Measurements from ENCODE around the gene WDR20.
"Not testable (repeated sequence)": the region's sequence is repeated elsewhere in the genome, so short reads cannot be mapped to it uniquely, and the experiment has no call there.

WDR20 gene

DNA sequence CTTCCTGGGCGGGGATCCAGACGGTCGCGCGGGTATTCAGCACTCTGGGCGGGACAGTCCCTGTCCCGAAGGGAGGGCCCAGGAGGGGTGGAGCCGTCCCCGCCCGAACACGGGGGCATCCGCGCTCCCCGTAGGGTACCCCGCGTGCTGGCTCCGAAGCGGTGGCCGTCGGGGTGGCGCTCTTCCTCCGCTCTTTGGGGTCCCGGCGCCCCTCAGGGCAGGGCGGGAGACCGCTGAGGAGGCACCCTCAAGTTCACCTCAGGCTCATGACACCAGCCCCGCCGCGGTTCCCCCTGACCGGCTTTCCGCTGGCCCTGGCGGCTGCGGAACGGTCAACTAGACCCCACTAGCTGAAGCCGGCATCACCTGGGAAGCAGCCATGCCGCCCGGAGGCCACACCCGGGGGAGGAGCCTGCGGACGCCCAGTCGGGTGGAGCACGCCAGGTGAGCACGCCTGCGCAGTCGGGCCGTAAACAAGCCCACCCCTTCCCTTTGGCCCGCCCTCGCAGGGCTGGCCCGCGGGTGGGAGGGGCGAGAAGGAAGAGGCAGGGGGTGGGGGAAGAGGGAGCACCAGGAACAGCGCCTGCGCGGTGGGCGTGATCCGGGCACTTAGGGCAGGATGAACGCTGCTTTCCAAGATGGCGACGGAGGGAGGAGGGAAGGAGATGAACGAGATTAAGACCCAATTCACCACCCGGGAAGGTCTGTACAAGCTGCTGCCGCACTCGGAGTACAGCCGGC is at the start of gene WDR20:
TSS of gene WDR20 (plus strand) at position 612 of the 741 bp plus-strand sequence. CDS start at position 639, 27 bp downstream.
- peak; percentile 92 for DNase-seq (ENCODE audit: low read depth)

GRCh38 chr14:102090713-102091112 is 49.0 kb upstream of the WDR20 start:
- no peak for DNase-seq (ENCODE audit: low read depth)

DNA sequence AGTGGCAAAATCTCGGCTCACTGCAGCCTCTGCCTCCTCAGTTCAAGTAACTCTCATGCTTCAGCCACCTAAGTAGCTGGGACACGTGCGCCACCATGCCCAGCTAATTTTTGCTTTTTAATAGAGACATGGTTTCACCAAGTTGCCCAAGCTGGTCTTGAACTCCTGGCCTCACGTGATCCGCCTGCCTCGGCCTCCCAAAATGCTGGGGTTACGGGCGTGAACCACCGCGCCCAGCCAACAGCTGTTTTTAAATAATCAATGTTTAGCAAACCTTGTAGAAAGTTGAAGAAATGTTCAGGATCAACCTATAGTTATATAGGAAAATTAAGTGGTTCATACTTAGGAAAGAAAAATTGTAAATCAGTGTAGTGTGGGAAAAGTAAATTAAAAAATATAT is 46.9 kb upstream of the WDR20 start:
- DNase-seq (ENCODE audit: low read depth), result no peak

- DNase-seq (ENCODE audit: low read depth), result no peak
Measured at GRCh38 chr14:102094101-102094500, 45.6 kb upstream of the WDR20 start.

GRCh38 chr14:102095231-102095870 is 44.3 kb upstream of the WDR20 start:
- no peak for DNase-seq (ENCODE audit: low read depth)

GRCh38 chr14:102095871-102096568 is 43.7 kb upstream of the WDR20 start:
- DNase-seq (ENCODE audit: low read depth), result no peak

- no peak for DNase-seq (ENCODE audit: low read depth)
Measured at GRCh38 chr14:102096569-102097188, 43.0 kb upstream of the WDR20 start.

DNA sequence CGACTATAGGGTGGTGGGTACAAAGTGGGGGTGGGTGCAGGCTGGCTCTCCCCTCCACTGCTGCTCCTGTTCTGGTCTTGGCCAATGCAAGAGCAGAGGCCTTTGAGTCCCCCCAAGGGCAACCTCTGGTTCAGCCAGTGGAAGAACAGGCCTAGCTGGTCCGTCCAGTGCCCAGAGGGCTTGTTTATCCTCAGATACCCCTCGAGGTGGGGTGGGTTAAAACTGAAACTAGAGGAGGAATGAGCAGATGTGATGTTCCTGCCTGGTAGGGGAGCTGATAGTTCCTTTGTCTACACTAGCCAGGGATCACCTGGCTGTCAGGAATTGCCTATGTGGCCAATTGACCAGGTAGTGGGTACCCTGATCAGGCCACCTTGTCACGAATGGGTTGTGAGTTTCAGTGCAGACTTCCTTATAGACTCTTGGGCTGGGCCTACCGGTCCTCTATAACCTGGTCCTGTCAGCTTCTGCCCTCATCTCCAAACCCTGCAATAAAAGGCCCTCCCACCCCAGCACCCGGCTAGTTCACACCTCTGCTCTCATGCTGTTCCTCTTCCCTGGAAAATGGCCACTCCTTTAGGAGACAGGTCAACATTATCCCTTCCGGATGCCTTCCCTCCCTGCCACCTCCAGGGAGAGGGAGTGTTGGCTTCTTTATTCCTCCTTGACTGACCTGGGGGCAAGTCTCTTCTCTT is 42.1 kb upstream of the WDR20 start:
- DNase-seq (ENCODE audit: low read depth), result no peak

DNA sequence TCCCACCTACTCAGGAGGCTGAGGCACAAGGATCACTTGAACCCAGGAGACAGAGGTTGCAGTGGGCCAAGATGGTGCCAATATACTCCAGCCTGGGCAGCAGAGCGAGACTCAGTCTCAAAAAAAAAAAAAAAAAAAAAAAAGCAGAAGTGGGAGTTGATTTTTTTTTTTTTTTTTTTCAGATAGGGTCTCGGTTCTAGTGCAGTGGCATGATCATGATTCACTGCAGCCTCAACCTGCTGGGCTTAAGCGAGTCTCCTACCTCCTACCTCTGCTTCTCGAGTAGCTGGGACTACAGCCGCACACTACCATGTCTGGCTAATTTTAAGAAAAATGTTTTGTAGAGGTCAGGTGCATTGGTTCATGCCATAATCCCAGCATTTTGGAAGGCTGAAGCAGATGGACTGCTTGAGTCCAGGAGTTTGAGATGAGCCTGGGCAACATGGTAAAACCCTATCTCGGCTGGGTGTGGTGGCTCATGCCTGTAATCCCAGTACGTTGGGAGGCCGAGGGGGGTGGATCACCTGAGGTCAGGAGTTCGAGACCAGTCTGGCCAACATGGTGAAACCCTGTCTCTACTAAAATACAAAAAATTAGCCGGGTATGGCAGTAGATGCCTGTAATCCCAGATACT is 36.5 kb upstream of the WDR20 start:
- DNase-seq (ENCODE audit: low read depth), result no peak

- no peak for DNase-seq (ENCODE audit: low read depth)
Measured at GRCh38 chr14:102105369-102105768, 34.3 kb upstream of the WDR20 start.

DNA sequence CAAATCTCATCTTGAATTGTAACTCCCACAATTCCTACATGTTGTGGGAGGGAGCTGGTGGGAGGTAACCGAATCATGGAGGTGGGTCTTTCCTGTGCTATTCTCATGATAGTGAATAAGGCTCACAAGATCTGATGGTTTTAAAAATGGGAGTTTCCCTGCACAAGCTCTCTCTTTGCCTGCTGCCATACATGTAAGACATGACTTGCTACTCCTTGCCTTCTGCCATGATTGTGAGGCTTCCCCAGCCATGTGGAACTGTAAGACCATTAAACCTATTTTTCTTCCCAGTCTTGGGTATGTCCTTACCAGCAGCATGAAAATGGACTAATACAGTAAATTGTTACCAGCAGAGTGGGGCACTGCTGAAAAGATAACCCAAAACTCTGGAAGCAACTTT is 30.4 kb upstream of the WDR20 start:
- DNase-seq (ENCODE audit: low read depth), result not testable (repeated sequence)

DNA sequence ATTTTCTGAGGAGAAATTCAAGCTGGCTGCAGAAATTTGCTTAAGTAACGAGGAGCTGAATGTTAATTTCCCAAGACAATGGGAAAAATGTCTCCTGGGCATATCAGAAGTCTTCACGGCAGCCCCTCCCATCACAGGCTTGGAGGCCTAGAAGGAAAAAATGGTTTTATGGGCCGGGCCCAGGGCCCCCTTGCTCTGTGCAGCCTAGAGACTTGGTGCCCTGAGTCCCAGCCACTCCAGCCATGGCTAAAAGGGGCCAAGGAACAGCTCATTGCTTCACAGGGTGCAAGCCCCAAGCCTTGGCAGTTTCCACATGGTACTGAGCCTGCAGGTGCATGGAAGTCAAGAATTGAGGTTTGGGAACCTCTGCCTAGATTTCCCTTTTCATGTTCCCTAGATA is 28.6 kb upstream of the WDR20 start:
- DNase-seq (ENCODE audit: low read depth), result no peak

GRCh38 chr14:102116361-102117180 is 23.1 kb upstream of the WDR20 start:
- DNase-seq (ENCODE audit: low read depth), result no peak

DNA sequence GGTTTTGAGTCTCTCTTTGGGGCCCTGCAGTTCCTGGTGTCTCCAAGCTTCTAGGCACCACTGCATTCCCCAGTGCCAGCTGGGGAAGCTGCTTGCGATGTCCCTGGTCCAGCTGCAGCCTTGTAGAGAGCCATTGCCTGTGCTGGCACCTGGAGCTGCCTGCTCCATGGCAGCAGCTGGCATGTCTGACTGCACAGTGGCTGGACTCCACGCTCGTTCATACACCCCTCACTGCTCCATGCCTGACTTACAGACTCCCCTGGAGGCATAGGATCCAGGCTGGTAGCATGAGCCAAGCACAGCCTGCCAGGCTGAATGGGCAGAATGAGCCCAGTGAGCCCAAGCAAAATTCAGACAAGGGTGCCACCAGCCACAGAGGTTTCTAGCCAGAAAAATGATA is 21.8 kb upstream of the WDR20 start:
- DNase-seq (ENCODE audit: low read depth), result no peak

GRCh38 chr14:102120888-102121287 is 18.8 kb upstream of the WDR20 start:
- DNase-seq (ENCODE audit: low read depth), result no peak

DNA sequence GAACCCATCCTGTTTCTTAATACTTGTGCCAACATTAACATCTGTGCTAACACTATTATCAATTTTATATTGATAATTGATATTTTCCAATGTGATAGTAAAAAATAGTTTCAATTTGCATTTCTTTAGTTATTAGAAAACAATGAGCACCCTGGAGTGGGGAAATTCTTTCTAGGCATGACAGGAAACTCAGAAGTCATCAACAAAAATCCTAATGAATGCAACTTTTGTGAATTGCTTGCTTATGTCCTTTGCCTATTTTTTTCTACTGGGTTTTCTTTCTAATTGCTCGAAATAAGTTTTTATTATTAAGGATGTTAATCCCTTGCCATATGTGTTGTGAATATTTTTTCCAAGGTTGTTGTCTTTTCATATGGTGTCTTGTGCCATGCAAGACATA is 18.1 kb upstream of the WDR20 start:
- DNase-seq (ENCODE audit: low read depth), result no peak

DNA sequence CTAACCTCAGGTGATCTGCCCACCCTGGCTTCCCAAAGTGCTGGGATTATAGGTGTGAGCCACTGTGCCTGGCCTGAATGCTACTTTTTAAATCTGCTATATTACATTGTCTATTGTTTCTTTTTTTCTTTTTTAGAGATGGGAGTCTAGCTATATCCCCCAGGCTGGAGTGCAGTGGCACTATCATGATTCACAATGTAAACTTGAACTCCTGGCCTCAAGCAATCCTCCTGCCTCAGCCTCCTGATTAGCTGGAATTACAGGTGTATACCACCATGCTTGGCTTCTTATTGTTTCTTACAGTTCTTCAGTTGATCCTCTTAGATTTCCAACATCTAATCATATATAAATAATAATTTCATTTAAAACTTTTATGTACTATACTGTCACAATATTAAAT is 15.3 kb upstream of the WDR20 start:
- DNase-seq (ENCODE audit: low read depth), result no peak

DNA sequence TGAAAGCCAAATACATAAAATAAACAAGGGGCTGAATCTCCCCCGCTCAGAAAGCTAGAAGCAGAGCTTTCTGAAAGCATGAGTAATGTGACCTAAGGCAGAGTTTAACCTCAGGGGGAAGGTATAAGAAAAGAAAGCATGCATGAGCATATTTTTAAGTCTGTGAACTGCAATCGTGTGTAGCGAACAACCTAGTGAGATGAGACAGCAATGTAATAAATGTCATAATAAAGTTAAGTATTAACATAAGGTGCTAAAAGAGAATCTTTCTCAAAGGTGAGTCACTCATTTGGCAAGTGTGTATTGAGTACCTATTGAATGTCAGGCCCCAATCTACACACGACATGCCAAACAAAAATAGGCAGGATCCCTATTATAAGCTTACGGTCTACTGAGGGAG is 14.2 kb upstream of the WDR20 start:
- DNase-seq (ENCODE audit: low read depth), result no peak

DNA sequence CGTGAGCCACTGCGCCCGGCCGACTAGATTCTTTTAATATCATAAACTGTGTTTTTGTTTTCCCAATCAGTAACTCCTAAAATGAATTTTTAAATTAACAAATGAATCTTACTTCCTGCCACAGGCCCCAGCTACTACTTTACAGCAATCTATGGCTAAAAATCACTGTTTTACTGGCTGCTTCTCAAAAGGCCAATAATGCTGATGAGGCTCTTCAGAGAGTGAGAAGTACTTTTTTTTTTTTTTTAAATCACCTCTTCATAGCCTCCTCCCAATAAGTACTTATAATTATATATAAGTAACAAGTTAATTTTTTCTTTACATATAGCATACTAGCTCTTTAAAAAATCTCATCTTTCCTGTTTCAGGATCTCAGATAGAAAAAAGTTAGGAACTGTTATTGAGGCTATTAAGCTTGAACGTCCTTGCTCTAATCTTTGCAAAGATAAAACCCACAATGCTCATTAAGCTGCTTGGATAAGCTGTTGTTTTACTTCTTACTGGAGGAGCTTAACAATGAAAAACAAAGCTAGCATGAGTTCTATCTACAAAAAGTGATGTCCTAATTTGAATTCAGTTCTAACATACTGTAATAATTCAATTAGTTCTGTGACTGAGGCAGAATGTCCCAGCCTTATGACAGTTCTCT is 12.8 kb upstream of the WDR20 start:
- no peak for DNase-seq (ENCODE audit: low read depth)

DNA sequence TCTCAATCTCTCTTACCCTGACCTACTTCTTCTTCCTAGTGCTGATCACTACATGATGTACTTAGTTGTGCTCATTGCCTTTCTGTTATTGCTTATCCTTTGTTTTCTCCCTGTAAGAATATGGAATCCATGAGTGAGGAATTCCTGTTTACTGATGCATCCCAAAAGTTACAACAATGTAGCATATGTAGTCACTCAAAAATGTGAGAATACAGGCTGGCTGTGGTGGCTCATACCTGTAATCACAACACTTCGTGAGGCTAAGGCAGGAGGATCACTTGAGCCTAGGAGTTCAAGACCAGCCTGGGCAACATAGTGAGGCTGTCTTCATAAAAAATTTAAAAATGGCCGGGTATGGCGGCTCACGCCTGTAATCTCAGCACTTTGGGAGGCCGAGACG is 8.0 kb upstream of the WDR20 start:
- no peak for DNase-seq (ENCODE audit: low read depth)

Measured in CMK (cell line).